Mucosa of stomach (tissue), 1 donor: ENCODE results near the gene NXT1.

Experiments
- H3K27me3 ChIP-seq: one replicate; pipeline ENCODE4 v1.7.0; 2013; ENCODE audit warnings: mild to moderate bottlenecking, low read length; ENCODE audit not compliant: control insufficient read depth, insufficient read depth
- H3K36me3 ChIP-seq: one replicate; pipeline ENCODE4 v1.7.0; 2013; ENCODE audit warnings: low read length; ENCODE audit not compliant: control insufficient read depth, insufficient read depth
- H3K4me1 ChIP-seq: one replicate; pipeline ENCODE4 v1.7.0; 2013; ENCODE audit warnings: mild to moderate bottlenecking, low read length; ENCODE audit not compliant: control insufficient read depth, insufficient read depth
- H3K4me3 ChIP-seq: one replicate; pipeline ENCODE4 v1.7.0; 2013; ENCODE audit warnings: low read length
- H3K9ac ChIP-seq: one replicate; pipeline ENCODE4 v1.7.0; 2013; ENCODE audit warnings: mild to moderate bottlenecking, low read length, moderate library complexity
- H3K9me3 ChIP-seq: one replicate; pipeline ENCODE4 v1.7.0; 2013; ENCODE audit warnings: mild to moderate bottlenecking, low read length, moderate library complexity; ENCODE audit not compliant: control insufficient read depth
- donor health status: Pancreatic carcinoma.

The NXT1 gene

DNA sequence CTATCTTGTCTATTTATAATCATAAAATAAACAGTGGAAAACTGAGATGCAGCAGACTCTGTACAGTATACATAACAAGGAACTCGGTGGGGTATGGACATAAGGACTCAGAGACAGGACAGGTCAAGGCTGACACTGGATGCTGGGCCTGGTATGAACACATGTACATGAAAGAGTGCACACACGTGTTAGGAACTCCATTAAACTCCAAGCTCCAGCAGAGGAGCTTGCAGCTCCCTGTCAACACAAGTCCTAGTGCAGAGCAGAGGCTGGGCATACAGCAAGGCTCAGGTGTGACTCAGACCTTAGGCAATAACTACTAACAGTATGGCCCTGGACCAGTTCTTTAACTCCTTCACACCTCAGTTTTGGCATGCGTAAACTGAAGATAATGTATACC lies 53.6 kb downstream of the NXT1 start:
- Histone ChIP-seq H3K9ac (no peak overlapping the region), H3K9me3 (no peaks in the 10 kb centered on the region), H3K36me3 (no peaks in the 10 kb centered on the region), H3K27me3 (no peaks in the 10 kb centered on the region), H3K4me1 (peaks cover 7% of the 10 kb centered on the region), H3K4me3 (no peak overlapping the region)
